ENCODE results near the gene NYAP2.

DNA sequence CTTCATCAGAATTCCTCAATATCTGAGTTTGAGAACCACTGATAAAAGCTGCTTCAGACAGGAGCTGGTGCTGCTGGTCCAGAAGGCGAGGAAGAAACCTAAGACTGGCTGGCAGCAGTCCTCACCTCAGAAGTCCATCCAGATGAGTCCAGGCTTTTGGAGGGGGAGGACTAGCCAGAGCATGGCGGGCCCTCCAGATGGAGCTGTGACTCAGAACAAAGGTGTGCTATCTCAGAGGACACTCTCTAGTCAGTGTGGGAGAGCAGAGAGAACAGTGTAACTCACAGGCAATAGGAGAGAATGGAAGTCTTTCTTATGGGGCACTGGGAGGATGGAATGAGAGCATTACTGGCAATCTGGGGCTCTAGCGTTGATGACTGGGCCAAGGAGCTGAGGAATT, 191.4 kb downstream of the NYAP2 start:
- TF ChIP-seq, protein P1, sequence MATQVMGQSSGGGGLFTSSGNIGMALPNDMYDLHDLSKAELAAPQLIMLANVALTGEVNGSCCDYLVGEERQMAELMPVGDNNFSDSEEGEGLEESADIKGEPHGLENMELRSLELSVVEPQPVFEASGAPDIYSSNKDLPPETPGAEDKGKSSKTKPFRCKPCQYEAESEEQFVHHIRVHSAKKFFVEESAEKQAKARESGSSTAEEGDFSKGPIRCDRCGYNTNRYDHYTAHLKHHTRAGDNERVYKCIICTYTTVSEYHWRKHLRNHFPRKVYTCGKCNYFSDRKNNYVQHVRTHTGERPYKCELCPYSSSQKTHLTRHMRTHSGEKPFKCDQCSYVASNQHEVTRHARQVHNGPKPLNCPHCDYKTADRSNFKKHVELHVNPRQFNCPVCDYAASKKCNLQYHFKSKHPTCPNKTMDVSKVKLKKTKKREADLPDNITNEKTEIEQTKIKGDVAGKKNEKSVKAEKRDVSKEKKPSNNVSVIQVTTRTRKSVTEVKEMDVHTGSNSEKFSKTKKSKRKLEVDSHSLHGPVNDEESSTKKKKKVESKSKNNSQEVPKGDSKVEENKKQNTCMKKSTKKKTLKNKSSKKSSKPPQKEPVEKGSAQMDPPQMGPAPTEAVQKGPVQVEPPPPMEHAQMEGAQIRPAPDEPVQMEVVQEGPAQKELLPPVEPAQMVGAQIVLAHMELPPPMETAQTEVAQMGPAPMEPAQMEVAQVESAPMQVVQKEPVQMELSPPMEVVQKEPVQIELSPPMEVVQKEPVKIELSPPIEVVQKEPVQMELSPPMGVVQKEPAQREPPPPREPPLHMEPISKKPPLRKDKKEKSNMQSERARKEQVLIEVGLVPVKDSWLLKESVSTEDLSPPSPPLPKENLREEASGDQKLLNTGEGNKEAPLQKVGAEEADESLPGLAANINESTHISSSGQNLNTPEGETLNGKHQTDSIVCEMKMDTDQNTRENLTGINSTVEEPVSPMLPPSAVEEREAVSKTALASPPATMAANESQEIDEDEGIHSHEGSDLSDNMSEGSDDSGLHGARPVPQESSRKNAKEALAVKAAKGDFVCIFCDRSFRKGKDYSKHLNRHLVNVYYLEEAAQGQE (IDR thresholded peaks at IDR 0.05; ENCODE audit: insufficient replicate concordance, low read depth), result no peak
- TF ChIP-seq POLR2AphosphoS5 (IDR thresholded peaks at IDR 0.05; ENCODE audit: low read depth), result no peak
- TF ChIP-seq, protein P2, sequence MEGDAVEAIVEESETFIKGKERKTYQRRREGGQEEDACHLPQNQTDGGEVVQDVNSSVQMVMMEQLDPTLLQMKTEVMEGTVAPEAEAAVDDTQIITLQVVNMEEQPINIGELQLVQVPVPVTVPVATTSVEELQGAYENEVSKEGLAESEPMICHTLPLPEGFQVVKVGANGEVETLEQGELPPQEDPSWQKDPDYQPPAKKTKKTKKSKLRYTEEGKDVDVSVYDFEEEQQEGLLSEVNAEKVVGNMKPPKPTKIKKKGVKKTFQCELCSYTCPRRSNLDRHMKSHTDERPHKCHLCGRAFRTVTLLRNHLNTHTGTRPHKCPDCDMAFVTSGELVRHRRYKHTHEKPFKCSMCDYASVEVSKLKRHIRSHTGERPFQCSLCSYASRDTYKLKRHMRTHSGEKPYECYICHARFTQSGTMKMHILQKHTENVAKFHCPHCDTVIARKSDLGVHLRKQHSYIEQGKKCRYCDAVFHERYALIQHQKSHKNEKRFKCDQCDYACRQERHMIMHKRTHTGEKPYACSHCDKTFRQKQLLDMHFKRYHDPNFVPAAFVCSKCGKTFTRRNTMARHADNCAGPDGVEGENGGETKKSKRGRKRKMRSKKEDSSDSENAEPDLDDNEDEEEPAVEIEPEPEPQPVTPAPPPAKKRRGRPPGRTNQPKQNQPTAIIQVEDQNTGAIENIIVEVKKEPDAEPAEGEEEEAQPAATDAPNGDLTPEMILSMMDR (IDR thresholded peaks at IDR 0.05; ENCODE audit: insufficient read depth, low read length), result no peak
- TF ChIP-seq GABPA (IDR thresholded peaks at IDR 0.05; ENCODE audit: low read depth), result no peak

Measured in HL-60 (cell line).